Neural cell (in vitro differentiated cells): Measurements from ENCODE around the gene TESMIN.

ENCODE experiments used
- EP300 ChIP-seq: fragments of 450-650 bp; conservative IDR thresholded peaks from 2 replicates; pipeline ENCODE4 v1.6.1; 2014; ENCODE audit warnings: antibody characterized with exemption, mild to moderate bottlenecking, moderate library complexity; ENCODE audit not compliant: poor library complexity, severe bottlenecking
- EZH2 ChIP-seq: fragments of 200-600, 300-800 bp; shearing (Covaris generic), sonication (generic); IDR thresholded peaks from 2 replicates; pipeline ENCODE4 v1.6.1; 2014; ENCODE audit warnings: antibody characterized with exemption, low read length, borderline replicate concordance, mild to moderate bottlenecking; ENCODE audit not compliant: insufficient read depth, poor library complexity, severe bottlenecking
- MXI1 ChIP-seq: fragments of 450-650 bp; conservative IDR thresholded peaks from 2 replicates; pipeline ENCODE4 v1.6.1; 2014; ENCODE audit warnings: antibody characterized with exemption, mild to moderate bottlenecking; ENCODE audit not compliant: poor library complexity, severe bottlenecking
- POLR2AphosphoS5 ChIP-seq: IDR thresholded peaks from 2 replicates; pipeline ENCODE4 v1.6.1; 2012
- RAD21 ChIP-seq: fragments of 450-650 bp; conservative IDR thresholded peaks from 2 replicates; pipeline ENCODE4 v1.6.1; 2014; ENCODE audit warnings: antibody characterized with exemption, mild to moderate bottlenecking, moderate library complexity
- SMC3 ChIP-seq: fragments of 450-650 bp; conservative IDR thresholded peaks from 2 replicates; pipeline ENCODE4 v1.6.1; 2014; ENCODE audit warnings: antibody characterized with exemption, mild to moderate bottlenecking, moderate library complexity; ENCODE audit not compliant: poor library complexity
- TAF1 ChIP-seq: IDR thresholded peaks from 2 replicates; pipeline ENCODE4 v1.6.1; 2012; ENCODE audit warnings: low read depth
- TF ChIP-seq, protein P1 (sequence below): fragments of 450-650 bp; IDR thresholded peaks from 2 replicates; pipeline ENCODE4 v1.5.1; 2014; ENCODE audit warnings: antibody characterized with exemption, mild to moderate bottlenecking, moderate library complexity; ENCODE audit not compliant: poor library complexity, severe bottlenecking
- TF ChIP-seq, protein P2 (sequence below): IDR thresholded peaks from 2 replicates; pipeline ENCODE4 v1.6.1; 2012; ENCODE audit warnings: borderline replicate concordance

DNA sequence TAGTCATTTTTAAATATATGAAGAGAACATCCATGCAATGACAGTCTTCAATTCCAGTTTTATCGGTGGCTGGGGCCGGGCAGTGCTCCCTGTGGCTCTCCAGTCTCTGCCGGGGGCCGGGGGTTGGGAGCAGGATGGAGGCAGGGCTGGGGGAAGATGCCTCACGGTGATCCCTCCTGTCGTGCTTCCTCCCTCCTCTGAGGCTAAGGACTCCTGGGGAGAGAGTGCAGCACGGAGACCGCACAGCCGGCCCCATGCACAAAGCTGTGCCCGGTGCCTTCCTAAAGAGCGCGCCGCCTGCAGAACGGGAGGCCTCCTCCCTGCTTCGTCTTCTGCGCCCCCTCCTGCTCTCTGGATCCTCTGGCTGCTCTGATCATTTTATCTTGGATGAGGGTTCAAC is 46.4 kb downstream of the TESMIN start:
- TF ChIP-seq TAF1 = no peak
- TF ChIP-seq, protein P1, sequence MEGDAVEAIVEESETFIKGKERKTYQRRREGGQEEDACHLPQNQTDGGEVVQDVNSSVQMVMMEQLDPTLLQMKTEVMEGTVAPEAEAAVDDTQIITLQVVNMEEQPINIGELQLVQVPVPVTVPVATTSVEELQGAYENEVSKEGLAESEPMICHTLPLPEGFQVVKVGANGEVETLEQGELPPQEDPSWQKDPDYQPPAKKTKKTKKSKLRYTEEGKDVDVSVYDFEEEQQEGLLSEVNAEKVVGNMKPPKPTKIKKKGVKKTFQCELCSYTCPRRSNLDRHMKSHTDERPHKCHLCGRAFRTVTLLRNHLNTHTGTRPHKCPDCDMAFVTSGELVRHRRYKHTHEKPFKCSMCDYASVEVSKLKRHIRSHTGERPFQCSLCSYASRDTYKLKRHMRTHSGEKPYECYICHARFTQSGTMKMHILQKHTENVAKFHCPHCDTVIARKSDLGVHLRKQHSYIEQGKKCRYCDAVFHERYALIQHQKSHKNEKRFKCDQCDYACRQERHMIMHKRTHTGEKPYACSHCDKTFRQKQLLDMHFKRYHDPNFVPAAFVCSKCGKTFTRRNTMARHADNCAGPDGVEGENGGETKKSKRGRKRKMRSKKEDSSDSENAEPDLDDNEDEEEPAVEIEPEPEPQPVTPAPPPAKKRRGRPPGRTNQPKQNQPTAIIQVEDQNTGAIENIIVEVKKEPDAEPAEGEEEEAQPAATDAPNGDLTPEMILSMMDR = no peak
- no peak for TF ChIP-seq EP300
- TF ChIP-seq POLR2AphosphoS5 = no peak
- TF ChIP-seq, protein P2, sequence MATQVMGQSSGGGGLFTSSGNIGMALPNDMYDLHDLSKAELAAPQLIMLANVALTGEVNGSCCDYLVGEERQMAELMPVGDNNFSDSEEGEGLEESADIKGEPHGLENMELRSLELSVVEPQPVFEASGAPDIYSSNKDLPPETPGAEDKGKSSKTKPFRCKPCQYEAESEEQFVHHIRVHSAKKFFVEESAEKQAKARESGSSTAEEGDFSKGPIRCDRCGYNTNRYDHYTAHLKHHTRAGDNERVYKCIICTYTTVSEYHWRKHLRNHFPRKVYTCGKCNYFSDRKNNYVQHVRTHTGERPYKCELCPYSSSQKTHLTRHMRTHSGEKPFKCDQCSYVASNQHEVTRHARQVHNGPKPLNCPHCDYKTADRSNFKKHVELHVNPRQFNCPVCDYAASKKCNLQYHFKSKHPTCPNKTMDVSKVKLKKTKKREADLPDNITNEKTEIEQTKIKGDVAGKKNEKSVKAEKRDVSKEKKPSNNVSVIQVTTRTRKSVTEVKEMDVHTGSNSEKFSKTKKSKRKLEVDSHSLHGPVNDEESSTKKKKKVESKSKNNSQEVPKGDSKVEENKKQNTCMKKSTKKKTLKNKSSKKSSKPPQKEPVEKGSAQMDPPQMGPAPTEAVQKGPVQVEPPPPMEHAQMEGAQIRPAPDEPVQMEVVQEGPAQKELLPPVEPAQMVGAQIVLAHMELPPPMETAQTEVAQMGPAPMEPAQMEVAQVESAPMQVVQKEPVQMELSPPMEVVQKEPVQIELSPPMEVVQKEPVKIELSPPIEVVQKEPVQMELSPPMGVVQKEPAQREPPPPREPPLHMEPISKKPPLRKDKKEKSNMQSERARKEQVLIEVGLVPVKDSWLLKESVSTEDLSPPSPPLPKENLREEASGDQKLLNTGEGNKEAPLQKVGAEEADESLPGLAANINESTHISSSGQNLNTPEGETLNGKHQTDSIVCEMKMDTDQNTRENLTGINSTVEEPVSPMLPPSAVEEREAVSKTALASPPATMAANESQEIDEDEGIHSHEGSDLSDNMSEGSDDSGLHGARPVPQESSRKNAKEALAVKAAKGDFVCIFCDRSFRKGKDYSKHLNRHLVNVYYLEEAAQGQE = no peak
- no peak for TF ChIP-seq RAD21
- TF ChIP-seq EZH2 = no peak
- no peak for TF ChIP-seq MXI1
- no peak for TF ChIP-seq SMC3
